NB4 (cell line): ENCODE measurements around the gene PHF20.
"Not testable (repeated sequence)": the region's sequence is repeated elsewhere in the genome, so short reads cannot be mapped to it uniquely, and the experiment has no call there.

Experiments used
- MAX ChIP-seq: IDR thresholded peaks from 2 replicates; pipeline ENCODE4 v1.6.1; 2011; ENCODE audit warnings: low read depth, low read length
- POLR2A ChIP-seq: IDR thresholded peaks from 2 replicates; pipeline ENCODE4 v1.6.1; 2011; ENCODE audit warnings: mild to moderate bottlenecking; ENCODE audit not compliant: insufficient read length; ENCODE audit errors: extremely low read depth

GRCh38 chr20:35895516-35895915 lies 123.7 kb downstream of the PHF20 start:
- TF ChIP-seq POLR2A, MAX: not testable (repeated sequence)
